DOHH2 (cell line): ENCODE results near the gene WDFY2.

Experiments
- EZH2phosphoT487 ChIP-seq: fragments of 200-600 bp; sonication (generic); IDR thresholded peaks from 2 replicates; pipeline ENCODE4 v1.6.1; 2017; ENCODE audit warnings: borderline replicate concordance, mild to moderate bottlenecking, antibody characterized with exemption, low read length, moderate library complexity, mixed read lengths
- TF ChIP-seq, protein P1 (sequence below): fragments of 200-600 bp; sonication (generic); IDR thresholded peaks from one replicate; pipeline ENCODE4 v1.5.1; 2014; ENCODE audit warnings: antibody characterized with exemption, mild to moderate bottlenecking, low read depth, low read length; ENCODE audit not compliant: poor library complexity, severe bottlenecking

DNA sequence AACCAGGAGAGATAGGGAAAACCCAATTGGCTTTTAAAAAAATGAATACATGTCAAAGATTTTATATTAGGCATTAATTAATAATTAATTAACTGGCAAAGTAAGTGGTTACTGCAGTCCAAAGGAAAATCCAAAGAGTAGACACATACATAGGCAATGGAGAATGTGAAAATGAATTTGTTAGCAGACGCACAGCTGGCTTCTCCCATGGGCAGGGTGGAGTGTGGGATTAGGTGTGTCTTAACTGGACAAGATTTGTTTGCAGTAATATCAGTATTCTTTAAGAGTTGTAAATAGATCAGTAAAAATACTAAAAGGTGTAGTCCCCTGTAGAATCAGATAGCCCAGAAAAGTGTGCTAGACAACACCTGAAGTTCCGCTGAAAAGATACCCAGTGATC lies 161.0 kb downstream of the WDFY2 start:
- TF ChIP-seq, protein P1, sequence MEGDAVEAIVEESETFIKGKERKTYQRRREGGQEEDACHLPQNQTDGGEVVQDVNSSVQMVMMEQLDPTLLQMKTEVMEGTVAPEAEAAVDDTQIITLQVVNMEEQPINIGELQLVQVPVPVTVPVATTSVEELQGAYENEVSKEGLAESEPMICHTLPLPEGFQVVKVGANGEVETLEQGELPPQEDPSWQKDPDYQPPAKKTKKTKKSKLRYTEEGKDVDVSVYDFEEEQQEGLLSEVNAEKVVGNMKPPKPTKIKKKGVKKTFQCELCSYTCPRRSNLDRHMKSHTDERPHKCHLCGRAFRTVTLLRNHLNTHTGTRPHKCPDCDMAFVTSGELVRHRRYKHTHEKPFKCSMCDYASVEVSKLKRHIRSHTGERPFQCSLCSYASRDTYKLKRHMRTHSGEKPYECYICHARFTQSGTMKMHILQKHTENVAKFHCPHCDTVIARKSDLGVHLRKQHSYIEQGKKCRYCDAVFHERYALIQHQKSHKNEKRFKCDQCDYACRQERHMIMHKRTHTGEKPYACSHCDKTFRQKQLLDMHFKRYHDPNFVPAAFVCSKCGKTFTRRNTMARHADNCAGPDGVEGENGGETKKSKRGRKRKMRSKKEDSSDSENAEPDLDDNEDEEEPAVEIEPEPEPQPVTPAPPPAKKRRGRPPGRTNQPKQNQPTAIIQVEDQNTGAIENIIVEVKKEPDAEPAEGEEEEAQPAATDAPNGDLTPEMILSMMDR: no peak
- TF ChIP-seq EZH2phosphoT487: no peak
